DND-41 (cell line): ENCODE data around the gene ATP6V1B1.

Source experiments
- ATAC-seq: fragments of 200-7000 bp; cut with Tn5 transposase; 3 replicates; pipeline ENCODE4 v1.9.1; 2021; ENCODE audit warnings: low read depth; ENCODE audit not compliant: insufficient read depth
- DNase-seq: peaks from one replicate; pipeline ENCODE4 v3.0.0-alpha.2; 2020
- H2AFZ ChIP-seq: 2 replicates; pipeline ENCODE4 v1.6.0; 2012; ENCODE audit warnings: low read depth, low read length
- H3K27ac ChIP-seq: 2 replicates; pipeline ENCODE4 v1.5.1; 2012; ENCODE audit warnings: low read length, inconsistent platforms
- H3K27me3 ChIP-seq: fragments of 200-600 bp; sonication (generic); 2 replicates; pipeline ENCODE4 v1.6.0; 2012; ENCODE audit warnings: low read length, mild to moderate bottlenecking, inconsistent platforms; ENCODE audit not compliant: insufficient read depth, poor library complexity
- H3K36me3 ChIP-seq: 2 replicates; pipeline ENCODE4 v1.5.1; 2012; ENCODE audit warnings: low read length, inconsistent platforms; ENCODE audit not compliant: insufficient read depth
- H3K4me1 ChIP-seq: 2 replicates; pipeline ENCODE4 v1.5.1; 2012; ENCODE audit warnings: mild to moderate bottlenecking, low read length; ENCODE audit not compliant: insufficient read depth
- H3K4me2 ChIP-seq: 2 replicates; pipeline ENCODE4 v1.6.0; 2012; ENCODE audit warnings: mild to moderate bottlenecking, moderate library complexity, low read length, inconsistent platforms; ENCODE audit not compliant: insufficient read depth
- H3K4me3 ChIP-seq, 2 experiments: fragments of 200-600 bp in 1 of 2; shearing (Covaris generic) in 1 of 2; 2 replicates each; pipeline ENCODE4 v1.5.1; 2012 to 2016; ENCODE audit warnings: inconsistent platforms in 2 of 2, low read length in 2 of 2, mild to moderate bottlenecking in 2 of 2, low read depth in 1 of 2, moderate library complexity in 1 of 2
- H3K79me2 ChIP-seq: 2 replicates; pipeline ENCODE4 v1.6.0; 2012; ENCODE audit warnings: low read length, inconsistent platforms; ENCODE audit not compliant: insufficient read depth
- H3K9ac ChIP-seq: 2 replicates; pipeline ENCODE4 v1.6.0; 2012; ENCODE audit warnings: low read depth, mild to moderate bottlenecking, inconsistent platforms, low read length, moderate library complexity
- H3K9me3 ChIP-seq: 2 replicates; pipeline ENCODE4 v1.5.1; 2012; ENCODE audit warnings: low read length, moderate library complexity, mild to moderate bottlenecking, inconsistent platforms; ENCODE audit not compliant: insufficient read depth, severe bottlenecking
- H4K20me1 ChIP-seq: 2 replicates; pipeline ENCODE4 v1.6.0; 2012; ENCODE audit warnings: low read length; ENCODE audit not compliant: insufficient read depth
- EZH2 ChIP-seq: IDR thresholded peaks from 3 replicates; pipeline ENCODE4 v1.6.1; 2012; ENCODE audit warnings: borderline replicate concordance, low read depth, mild to moderate bottlenecking, moderate library complexity, low read length, inconsistent platforms; ENCODE audit not compliant: severe bottlenecking
- TF ChIP-seq, protein P1 (sequence below): IDR thresholded peaks from 2 replicates; pipeline ENCODE4 v1.5.1; 2012; ENCODE audit warnings: borderline replicate concordance, low read length, moderate library complexity, mild to moderate bottlenecking; ENCODE audit not compliant: poor library complexity, severe bottlenecking; ENCODE audit errors: extremely low read depth

The ATP6V1B1 gene

DNA sequence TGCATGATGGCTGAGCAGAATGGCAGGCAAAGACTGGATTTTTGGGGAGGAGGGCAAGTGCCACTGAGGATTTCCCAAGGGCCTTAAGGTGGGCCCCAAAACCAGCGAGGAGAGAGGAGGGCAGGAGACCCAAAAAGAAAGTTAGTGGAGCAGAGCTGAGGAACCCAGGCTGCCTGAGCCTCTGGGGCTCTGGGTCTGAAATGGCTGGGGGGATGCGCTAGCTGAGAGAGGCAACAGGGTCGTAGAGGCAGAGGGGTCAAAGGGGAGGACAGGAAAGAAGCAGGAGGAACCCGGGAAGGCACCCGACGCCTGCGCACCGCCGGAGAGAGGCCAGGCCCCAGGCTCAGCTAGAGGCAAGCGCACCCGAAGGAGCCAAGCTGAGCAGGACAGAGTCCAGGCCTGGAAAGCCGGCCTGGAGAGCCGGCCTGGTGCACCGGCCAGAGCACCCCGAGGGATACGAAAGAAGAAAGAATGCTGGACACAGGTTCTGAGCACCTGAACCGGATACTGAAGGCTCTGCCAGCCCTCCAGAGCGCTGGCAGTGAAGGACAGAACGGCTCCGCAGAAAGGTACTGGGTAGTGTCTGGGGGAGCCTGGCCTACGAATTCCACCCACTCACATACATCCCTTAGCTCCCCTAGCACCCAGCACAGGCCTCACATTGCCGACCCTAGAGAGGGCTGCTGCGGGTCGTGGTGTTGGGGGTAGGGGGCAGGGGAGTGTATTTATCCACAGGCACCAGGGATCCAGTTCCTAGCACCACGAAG is 39.5 kb upstream of the ATP6V1B1 start:
- H2AFZ ChIP-seq, result no peak overlapping the region
- H3K36me3 ChIP-seq, result no peaks in the 10 kb centered on the region
- H3K4me3 ChIP-seq, result no peak overlapping the region
- no peak for TF ChIP-seq EZH2
- TF ChIP-seq, protein P1, sequence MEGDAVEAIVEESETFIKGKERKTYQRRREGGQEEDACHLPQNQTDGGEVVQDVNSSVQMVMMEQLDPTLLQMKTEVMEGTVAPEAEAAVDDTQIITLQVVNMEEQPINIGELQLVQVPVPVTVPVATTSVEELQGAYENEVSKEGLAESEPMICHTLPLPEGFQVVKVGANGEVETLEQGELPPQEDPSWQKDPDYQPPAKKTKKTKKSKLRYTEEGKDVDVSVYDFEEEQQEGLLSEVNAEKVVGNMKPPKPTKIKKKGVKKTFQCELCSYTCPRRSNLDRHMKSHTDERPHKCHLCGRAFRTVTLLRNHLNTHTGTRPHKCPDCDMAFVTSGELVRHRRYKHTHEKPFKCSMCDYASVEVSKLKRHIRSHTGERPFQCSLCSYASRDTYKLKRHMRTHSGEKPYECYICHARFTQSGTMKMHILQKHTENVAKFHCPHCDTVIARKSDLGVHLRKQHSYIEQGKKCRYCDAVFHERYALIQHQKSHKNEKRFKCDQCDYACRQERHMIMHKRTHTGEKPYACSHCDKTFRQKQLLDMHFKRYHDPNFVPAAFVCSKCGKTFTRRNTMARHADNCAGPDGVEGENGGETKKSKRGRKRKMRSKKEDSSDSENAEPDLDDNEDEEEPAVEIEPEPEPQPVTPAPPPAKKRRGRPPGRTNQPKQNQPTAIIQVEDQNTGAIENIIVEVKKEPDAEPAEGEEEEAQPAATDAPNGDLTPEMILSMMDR, result no peak
- H3K4me2 ChIP-seq, result no peak overlapping the region
- H3K27me3 ChIP-seq, result peaks cover 22% of the 10 kb centered on the region
- DNase-seq, result no peak
- ATAC-seq, result no peak
- no peaks in the 10 kb centered on the region for H3K9me3 ChIP-seq
- no peaks in the 10 kb centered on the region; the same call in 1 of the 2 replicates for H4K20me1 ChIP-seq
- no peak overlapping the region for H3K27ac ChIP-seq
- H3K4me1 ChIP-seq, result no peaks in the 10 kb centered on the region
- H3K9ac ChIP-seq, result no peak overlapping the region
- no peaks in the 10 kb centered on the region for H3K79me2 ChIP-seq

DNA sequence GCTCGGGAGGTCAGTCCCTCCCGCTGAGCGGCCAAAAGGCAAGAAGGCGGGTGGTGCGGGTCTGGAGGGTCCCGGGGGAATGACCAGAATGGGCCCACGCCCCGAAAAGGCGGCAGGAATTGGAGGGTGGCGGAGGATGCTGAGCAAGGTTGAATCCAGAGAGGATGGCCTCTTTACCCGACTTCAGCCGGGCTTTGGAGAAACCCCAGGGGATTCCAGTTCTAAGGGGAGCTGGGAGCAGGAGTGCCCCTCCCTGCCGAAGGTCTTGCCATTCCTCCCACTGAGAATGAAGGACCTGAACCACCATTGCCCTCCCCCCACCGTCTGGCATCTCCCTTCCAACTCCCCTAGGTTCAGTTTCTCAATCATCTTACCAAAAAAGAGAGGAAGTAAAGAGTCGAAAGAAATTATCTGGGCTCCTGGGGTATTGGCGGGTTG is 38.9 kb upstream of the ATP6V1B1 start:
- no peaks in the 10 kb centered on the region for H3K36me3 ChIP-seq
- peaks cover 22% of the 10 kb centered on the region for H3K27me3 ChIP-seq
- H4K20me1 ChIP-seq, result no peaks in the 10 kb centered on the region; the same call in 1 of the 2 replicates
- no peak overlapping the region for H3K27ac ChIP-seq
- H3K79me2 ChIP-seq, result no peaks in the 10 kb centered on the region
- no peak for TF ChIP-seq EZH2
- TF ChIP-seq, protein P1, result no peak
- H3K4me2 ChIP-seq, result no peak overlapping the region
- ATAC-seq, result no peak
- no peaks in the 10 kb centered on the region for H3K4me1 ChIP-seq
- no peak for DNase-seq
- no peak overlapping the region for H2AFZ ChIP-seq
- no peaks in the 10 kb centered on the region for H3K9me3 ChIP-seq
- no peak overlapping the region for H3K4me3 ChIP-seq
- H3K9ac ChIP-seq, result no peak overlapping the region

DNA sequence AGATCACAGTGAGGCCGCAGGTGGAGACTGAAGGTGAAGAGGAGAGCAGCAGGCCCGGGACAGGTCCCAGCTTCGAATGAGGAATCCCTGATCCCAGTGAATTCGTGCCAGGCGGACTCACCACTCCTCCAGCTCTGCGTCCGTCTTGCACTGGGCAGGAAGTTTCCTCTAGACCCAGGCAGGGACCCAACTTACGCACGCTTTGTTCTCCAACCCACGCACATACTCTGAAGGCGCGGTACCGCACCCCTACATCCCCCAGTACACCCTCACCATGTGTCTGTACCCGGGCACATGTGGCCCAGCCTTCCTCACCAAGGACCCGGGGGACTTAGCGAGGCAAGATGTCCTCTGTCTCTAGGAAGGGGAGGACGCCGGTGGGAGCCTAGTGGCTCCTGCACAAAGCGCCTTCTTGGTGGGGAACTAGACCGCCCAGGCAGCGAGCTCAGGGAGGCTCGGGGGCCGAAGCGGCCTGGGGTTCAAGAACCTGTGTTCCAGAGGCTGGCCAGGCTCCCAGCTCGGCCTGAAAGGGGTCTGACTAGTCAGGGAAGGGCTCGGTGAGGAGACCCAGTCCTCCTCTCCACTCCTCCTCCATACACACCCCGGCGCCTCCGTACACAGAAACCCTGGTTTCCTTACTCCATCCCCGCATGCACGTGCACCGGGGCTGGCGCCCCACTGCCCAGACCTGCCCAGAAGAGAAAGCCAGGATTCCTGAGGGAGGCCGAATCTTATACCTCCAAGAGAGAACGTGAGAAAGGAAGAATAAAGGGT is 38.3 kb upstream of the ATP6V1B1 start:
- ATAC-seq (no peak), DNase-seq (no peak)
- Histone ChIP-seq H2AFZ (no peak overlapping the region), H3K4me2 (no peak overlapping the region), H4K20me1 (no peaks in the 10 kb centered on the region; the same call in 1 of the 2 replicates), H3K79me2 (no peaks in the 10 kb centered on the region), H3K27me3 (peaks cover 18% of the 10 kb centered on the region), H3K9me3 (no peaks in the 10 kb centered on the region), H3K27ac (no peak overlapping the region), H3K9ac (no peak overlapping the region), H3K4me3 (no peak overlapping the region), H3K36me3 (no peaks in the 10 kb centered on the region), H3K4me1 (no peaks in the 10 kb centered on the region)
- TF ChIP-seq EZH2, result no peak
- TF ChIP-seq, protein P1, result no peak
